Measurements from ENCODE around the gene FAM234A. TPM values are rescaled to one million over a fixed set of nuclear protein-coding genes. Genes with fewer than 3 reads are reported as not detected.

Gene FAM234A
- total and polyA plus RNA-seq, 4 donors, result 24.1 to 39.7 (median 27.8) TPM

- TF ChIP-seq ZBTB33 (IDR thresholded peaks at IDR 0.05) (no peak), HNF4A (conservative IDR thresholded peaks at IDR 0.05) (no peak), FOXA2 (IDR thresholded peaks at IDR 0.05) (no peak)
These were observed 44.3 kb downstream of the FAM234A start (continued) for GRCh38 chr16:278863-279366.

GRCh38 chr16:279531-279930 is 44.9 kb downstream of the FAM234A start:
- no peak for TF ChIP-seq ATF3 (IDR thresholded peaks at IDR 0.05)
- no peak for TF ChIP-seq FOXA2 (IDR thresholded peaks at IDR 0.05)
- no peak for TF ChIP-seq MAX (IDR thresholded peaks at IDR 0.05)
- TF ChIP-seq FOXA1 (IDR thresholded peaks at IDR 0.05), result no peak
- TF ChIP-seq YY1 (IDR thresholded peaks at IDR 0.05), result no peak
- TF ChIP-seq RXRA (IDR thresholded peaks at IDR 0.05), result no peak
- no peak for TF ChIP-seq ZBTB33 (IDR thresholded peaks at IDR 0.05)
- TF ChIP-seq GABPA (IDR thresholded peaks at IDR 0.05 in 1 of 2, conservative IDR thresholded peaks at IDR 0.05 in 1 of 2), result no peak
- TF ChIP-seq RAD21 (IDR thresholded peaks at IDR 0.05), result no peak
- no peak for TF ChIP-seq CTCF (IDR thresholded peaks at IDR 0.05; ENCODE audit: low read depth, low read length, missing input control)
- TF ChIP-seq NR2F2 (IDR thresholded peaks at IDR 0.05), result no peak
- no peak for TF ChIP-seq EGR1 (IDR thresholded peaks at IDR 0.05; ENCODE audit: low read depth in 2 of 2)
- no peak for TF ChIP-seq HNF4A (conservative IDR thresholded peaks at IDR 0.05)
- TF ChIP-seq TAF1 (conservative IDR thresholded peaks at IDR 0.05), result no peak
- TF ChIP-seq REST (IDR thresholded peaks at IDR 0.05), result no peak
- no peak for TF ChIP-seq SP1 (IDR thresholded peaks at IDR 0.05)
- TF ChIP-seq HNF4G (IDR thresholded peaks at IDR 0.05), result no peak
- no peak for TF ChIP-seq JUND (IDR thresholded peaks at IDR 0.05)
- H3K36me3 ChIP-seq (ENCODE audit: control insufficient read depth in 4 of 4, insufficient read depth in 3 of 4, low read depth in 1 of 4, low read length in 3 of 4), result no peaks in the 10 kb centered on the region
- H3K9ac ChIP-seq (ENCODE audit: low read depth in 1 of 2, low read length in 2 of 2), result no peak overlapping the region
- H3K27me3 ChIP-seq (ENCODE audit: control insufficient read depth in 4 of 4, insufficient read depth in 4 of 4, low read length in 3 of 4), result peaks cover 0 to 11% (median 1%) of the 10 kb centered on the region in 4 donors
- no peak overlapping the region for H3K4me3 ChIP-seq (ENCODE audit: low read depth in 1 of 3, low read length in 3 of 3)
- DNase-seq (ENCODE audit: low spot score), result no peak
- 75% methylated on average over 7 of the region's 7 CpGs for WGBS
- H3K9me3 ChIP-seq (ENCODE audit: control insufficient read depth in 4 of 4, low read length in 3 of 4), result no peaks in the 10 kb centered on the region
- H3K4me1 ChIP-seq (ENCODE audit: control insufficient read depth in 4 of 4, insufficient read depth in 4 of 4, low read length in 3 of 4), result peaks cover 0 to 12% (median 4%) of the 10 kb centered on the region in 4 donors
- no peak overlapping the region for H3K27ac ChIP-seq (ENCODE audit: low read depth in 1 of 2, low read length in 2 of 2)

Data from liver (tissue), 9 donors.